C4-2B (cell line): ENCODE data around the gene RPL14.

Experiments used
- CTCF ChIP-seq: fragments of 450-650 bp; conservative IDR thresholded peaks from 2 replicates; pipeline ENCODE4 v1.5.1; 2017; ENCODE audit warnings: mild to moderate bottlenecking
- ZFX ChIP-seq: fragments of 450-650 bp; IDR thresholded peaks from 2 replicates; pipeline ENCODE4 v1.6.1; 2017

DNA sequence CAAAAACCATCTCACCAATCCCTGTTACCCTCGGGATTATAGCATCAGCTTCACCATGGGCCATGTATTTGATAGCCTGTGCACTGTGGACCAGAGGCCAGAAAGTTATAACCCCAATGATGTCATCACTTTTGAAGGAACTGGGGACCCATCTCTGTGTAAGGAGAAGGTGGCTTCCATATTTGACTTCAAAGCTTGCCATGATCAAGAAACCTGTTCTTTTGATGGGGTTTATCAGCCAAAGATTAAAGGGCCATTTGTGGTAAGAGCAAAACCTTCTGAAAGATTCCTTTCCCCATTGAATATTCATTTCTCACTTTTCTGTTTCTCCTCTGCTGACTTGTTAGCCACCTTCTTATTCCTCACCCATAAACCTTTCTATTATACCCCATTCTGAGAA is 34.3 kb upstream of the RPL14 start:
- TF ChIP-seq CTCF (no peak), ZFX (no peak)
